Neural progenitor cell (in vitro differentiated cells): ENCODE measurements around the gene BMPR1B.

Source experiments
- CTCF ChIP-seq: fragments of 200-600 bp; sonication (generic); IDR thresholded peaks from 2 replicates; pipeline ENCODE4 v1.5.1; 2017; ENCODE audit warnings: antibody characterized with exemption, mild to moderate bottlenecking
- EZH2 ChIP-seq: fragments of 200-600 bp; sonication (generic); IDR thresholded peaks from 2 replicates; pipeline ENCODE4 v1.6.1; 2017; ENCODE audit warnings: antibody characterized with exemption, mild to moderate bottlenecking, moderate library complexity

GRCh38 chr4:94933799-94934198 lies 176.0 kb downstream of the BMPR1B start:
- no peak for TF ChIP-seq CTCF
- TF ChIP-seq EZH2: no peak
